ENCODE results near the gene TCAP.

DNA sequence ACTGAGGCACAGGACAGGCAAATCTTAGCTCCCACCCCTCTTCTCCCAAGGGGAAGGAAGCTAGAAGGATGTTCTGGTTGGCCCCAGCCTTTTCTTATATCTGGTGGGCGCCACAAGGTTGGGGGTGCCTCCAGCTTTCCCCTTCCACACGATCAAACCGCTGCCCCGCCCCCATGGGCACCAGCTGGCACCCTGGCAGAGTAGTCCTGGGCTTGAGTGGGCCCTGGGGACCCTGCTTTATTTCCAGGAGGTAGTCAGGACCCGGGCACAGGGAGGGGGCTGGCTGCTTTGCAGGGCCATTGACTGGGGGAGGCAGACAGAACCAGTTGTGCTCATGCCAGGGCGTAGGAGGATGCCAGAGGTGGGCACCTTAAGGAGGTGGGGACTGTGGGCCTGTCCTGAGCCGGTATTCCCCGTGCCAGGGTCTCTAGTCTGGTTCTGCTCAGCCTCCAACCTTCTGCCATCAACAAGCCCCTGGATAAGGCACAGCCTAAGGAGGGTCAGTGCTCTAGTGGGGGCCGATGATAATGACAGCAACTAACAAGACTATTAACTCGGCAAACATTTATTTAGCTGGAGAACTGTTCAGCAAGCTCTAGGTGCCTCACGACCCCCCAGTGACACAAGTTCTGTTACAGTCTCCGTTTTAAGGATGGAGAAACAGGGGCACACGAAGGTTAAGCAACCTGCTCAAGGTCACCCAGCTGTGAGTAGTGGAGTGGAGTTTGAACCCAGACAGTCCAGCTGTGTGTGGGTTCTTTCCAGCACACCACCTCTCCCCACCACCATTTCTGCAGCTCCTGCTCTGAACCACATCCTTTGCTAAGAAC lies 46.0 kb upstream of the TCAP start:
- TF ChIP-seq, protein P1, sequence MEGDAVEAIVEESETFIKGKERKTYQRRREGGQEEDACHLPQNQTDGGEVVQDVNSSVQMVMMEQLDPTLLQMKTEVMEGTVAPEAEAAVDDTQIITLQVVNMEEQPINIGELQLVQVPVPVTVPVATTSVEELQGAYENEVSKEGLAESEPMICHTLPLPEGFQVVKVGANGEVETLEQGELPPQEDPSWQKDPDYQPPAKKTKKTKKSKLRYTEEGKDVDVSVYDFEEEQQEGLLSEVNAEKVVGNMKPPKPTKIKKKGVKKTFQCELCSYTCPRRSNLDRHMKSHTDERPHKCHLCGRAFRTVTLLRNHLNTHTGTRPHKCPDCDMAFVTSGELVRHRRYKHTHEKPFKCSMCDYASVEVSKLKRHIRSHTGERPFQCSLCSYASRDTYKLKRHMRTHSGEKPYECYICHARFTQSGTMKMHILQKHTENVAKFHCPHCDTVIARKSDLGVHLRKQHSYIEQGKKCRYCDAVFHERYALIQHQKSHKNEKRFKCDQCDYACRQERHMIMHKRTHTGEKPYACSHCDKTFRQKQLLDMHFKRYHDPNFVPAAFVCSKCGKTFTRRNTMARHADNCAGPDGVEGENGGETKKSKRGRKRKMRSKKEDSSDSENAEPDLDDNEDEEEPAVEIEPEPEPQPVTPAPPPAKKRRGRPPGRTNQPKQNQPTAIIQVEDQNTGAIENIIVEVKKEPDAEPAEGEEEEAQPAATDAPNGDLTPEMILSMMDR (IDR thresholded peaks at IDR 0.05; ENCODE audit: poor library complexity, severe bottlenecking): no peak
- TF ChIP-seq POLR2AphosphoS5 (IDR thresholded peaks at IDR 0.05): no peak
- no peak for TF ChIP-seq SMC3 (conservative IDR thresholded peaks at IDR 0.05; ENCODE audit: poor library complexity)
- TF ChIP-seq, protein P2, sequence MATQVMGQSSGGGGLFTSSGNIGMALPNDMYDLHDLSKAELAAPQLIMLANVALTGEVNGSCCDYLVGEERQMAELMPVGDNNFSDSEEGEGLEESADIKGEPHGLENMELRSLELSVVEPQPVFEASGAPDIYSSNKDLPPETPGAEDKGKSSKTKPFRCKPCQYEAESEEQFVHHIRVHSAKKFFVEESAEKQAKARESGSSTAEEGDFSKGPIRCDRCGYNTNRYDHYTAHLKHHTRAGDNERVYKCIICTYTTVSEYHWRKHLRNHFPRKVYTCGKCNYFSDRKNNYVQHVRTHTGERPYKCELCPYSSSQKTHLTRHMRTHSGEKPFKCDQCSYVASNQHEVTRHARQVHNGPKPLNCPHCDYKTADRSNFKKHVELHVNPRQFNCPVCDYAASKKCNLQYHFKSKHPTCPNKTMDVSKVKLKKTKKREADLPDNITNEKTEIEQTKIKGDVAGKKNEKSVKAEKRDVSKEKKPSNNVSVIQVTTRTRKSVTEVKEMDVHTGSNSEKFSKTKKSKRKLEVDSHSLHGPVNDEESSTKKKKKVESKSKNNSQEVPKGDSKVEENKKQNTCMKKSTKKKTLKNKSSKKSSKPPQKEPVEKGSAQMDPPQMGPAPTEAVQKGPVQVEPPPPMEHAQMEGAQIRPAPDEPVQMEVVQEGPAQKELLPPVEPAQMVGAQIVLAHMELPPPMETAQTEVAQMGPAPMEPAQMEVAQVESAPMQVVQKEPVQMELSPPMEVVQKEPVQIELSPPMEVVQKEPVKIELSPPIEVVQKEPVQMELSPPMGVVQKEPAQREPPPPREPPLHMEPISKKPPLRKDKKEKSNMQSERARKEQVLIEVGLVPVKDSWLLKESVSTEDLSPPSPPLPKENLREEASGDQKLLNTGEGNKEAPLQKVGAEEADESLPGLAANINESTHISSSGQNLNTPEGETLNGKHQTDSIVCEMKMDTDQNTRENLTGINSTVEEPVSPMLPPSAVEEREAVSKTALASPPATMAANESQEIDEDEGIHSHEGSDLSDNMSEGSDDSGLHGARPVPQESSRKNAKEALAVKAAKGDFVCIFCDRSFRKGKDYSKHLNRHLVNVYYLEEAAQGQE (IDR thresholded peaks at IDR 0.05; ENCODE audit: borderline replicate concordance): no peak

All from neural cell (in vitro differentiated cells).